Progenitor cell of endocrine pancreas (in vitro differentiated cells): Measurements from ENCODE around the gene RANBP9. TPM values are rescaled to one million over a fixed set of nuclear protein-coding genes. Genes with fewer than 3 reads are reported as not detected.

Experiments used
- DNase-seq: peaks from one replicate; pipeline ENCODE4 v3.0.0; 2021; ENCODE audit warnings: low spot score; ENCODE audit not compliant: unreplicated experiment
- H3K27ac Mint-ChIP-seq: 2 replicates; pipeline ENCODE4 v1.8.0; 2021; ENCODE audit warnings: mild to moderate bottlenecking, moderate library complexity, mixed read lengths
- H3K27me3 Mint-ChIP-seq: 2 replicates; pipeline ENCODE4 v1.8.0; 2021; ENCODE audit warnings: mixed read lengths
- H3K36me3 Mint-ChIP-seq: 2 replicates; pipeline ENCODE4 v1.8.0; 2022; ENCODE audit warnings: mixed read lengths; ENCODE audit not compliant: insufficient read depth
- H3K4me1 Mint-ChIP-seq: 2 replicates; pipeline ENCODE4 v1.8.0; 2021; ENCODE audit warnings: low read depth, mixed read lengths
- H3K4me3 Mint-ChIP-seq: 2 replicates; pipeline ENCODE4 v1.8.0; 2021; ENCODE audit warnings: low read depth, mild to moderate bottlenecking, moderate library complexity, mixed read lengths
- H3K9me3 Mint-ChIP-seq: 2 replicates; pipeline ENCODE4 v1.8.0; 2021; ENCODE audit warnings: low read depth, mixed read lengths
- CTCF ChIP-seq: fragments of 200-600 bp; sonication (generic); IDR thresholded peaks from one replicate; pipeline ENCODE4 v1.5.0; 2021; ENCODE audit warnings: antibody characterized with exemption, mild to moderate bottlenecking; ENCODE audit not compliant: unreplicated experiment
- total RNA-seq: library from RNA; stranded (reverse); gene quantifications from 2 replicates; pipeline ENCODE4 v1.2.1, GENCODE V29; 2021

Gene RANBP9
- total RNA-seq, 1 donor from 2014 or later, result 58.4 TPM

- no peak for DNase-seq
- peaks cover 3% of the 10 kb centered on the region for H3K9me3 Mint-ChIP-seq
- H3K36me3 Mint-ChIP-seq, result peaks cover 4% of the 10 kb centered on the region
- H3K27ac Mint-ChIP-seq, result no peak overlapping the region
- peaks cover 31% of the 10 kb centered on the region for H3K4me1 Mint-ChIP-seq
- H3K27me3 Mint-ChIP-seq, result no peaks in the 10 kb centered on the region
- peak; percentile 33 for TF ChIP-seq CTCF
- H3K4me3 Mint-ChIP-seq, result peak overlapping the region; percentile 55
Measured at GRCh38 chr6:13711324-13711732, 307 bp downstream of the RANBP9 start.

- H3K36me3 Mint-ChIP-seq, result peaks cover 4% of the 10 kb centered on the region
- peak overlapping the region; percentile 96 for H3K27ac Mint-ChIP-seq
- H3K4me1 Mint-ChIP-seq, result peaks cover 31% of the 10 kb centered on the region
- peak; percentile 45 for DNase-seq
- no peak for TF ChIP-seq CTCF
- H3K4me3 Mint-ChIP-seq, result peak overlapping the region; percentile 87
- H3K27me3 Mint-ChIP-seq, result no peaks in the 10 kb centered on the region
- no peaks in the 10 kb centered on the region for H3K9me3 Mint-ChIP-seq
Measured at GRCh38 chr6:13710552-13711323, 897 bp downstream of the RANBP9 start.

- Mint-ChIP-seq H3K36me3 (peaks cover 4% of the 10 kb centered on the region), H3K4me1 (peaks cover 31% of the 10 kb centered on the region), H3K27me3 (no peaks in the 10 kb centered on the region), H3K27ac (peak overlapping the region; percentile 96), H3K4me3 (peak overlapping the region; percentile 87), H3K9me3 (no peaks in the 10 kb centered on the region)
- TF ChIP-seq CTCF, result no peak
- DNase-seq, result no peak
Measured at GRCh38 chr6:13709689-13710551, 1.7 kb downstream of the RANBP9 start.

- Mint-ChIP-seq H3K27ac (peak overlapping the region; percentile 96), H3K4me1 (peaks cover 31% of the 10 kb centered on the region), H3K27me3 (no peaks in the 10 kb centered on the region), H3K36me3 (peaks cover 4% of the 10 kb centered on the region), H3K9me3 (no peaks in the 10 kb centered on the region), H3K4me3 (peak overlapping the region; percentile 87)
- no peak for DNase-seq
- TF ChIP-seq CTCF, result no peak
Measured at GRCh38 chr6:13708736-13709135, 2.9 kb downstream of the RANBP9 start.

- DNase-seq, result no peak
- Mint-ChIP-seq H3K9me3 (no peaks in the 10 kb centered on the region), H3K4me3 (no peak overlapping the region), H3K36me3 (peaks cover 7% of the 10 kb centered on the region), H3K4me1 (peaks cover 18% of the 10 kb centered on the region), H3K27ac (no peak overlapping the region), H3K27me3 (no peaks in the 10 kb centered on the region)
- no peak for TF ChIP-seq CTCF
Measured at GRCh38 chr6:13703496-13703895, 8.1 kb downstream of the RANBP9 start.
